Peyer's patch (tissue), 4 donors: ENCODE data around the gene FGR.

Experiments used
- POLR2A ChIP-seq, 2 donors: fragments of 450-650 bp; IDR thresholded peaks; one replicate each; pipeline ENCODE4 v1.5.1; 2017; ENCODE audit warnings: antibody characterized with exemption in 2 of 2, mild to moderate bottlenecking in 2 of 2, moderate library complexity in 2 of 2
- TF ChIP-seq, protein P1 (sequence below), 6 experiments: fragments of 450-650 bp in 4 of 6; fragments of 200-600 bp in 2 of 6; sonication (generic) in 1 of 6; IDR thresholded peaks; one replicate each; pipeline ENCODE4 v1.5.1; 2017 to 2019; ENCODE audit warnings: antibody characterized with exemption in 6 of 6, mild to moderate bottlenecking in 3 of 6, moderate library complexity in 1 of 6

- TF ChIP-seq, protein P1, sequence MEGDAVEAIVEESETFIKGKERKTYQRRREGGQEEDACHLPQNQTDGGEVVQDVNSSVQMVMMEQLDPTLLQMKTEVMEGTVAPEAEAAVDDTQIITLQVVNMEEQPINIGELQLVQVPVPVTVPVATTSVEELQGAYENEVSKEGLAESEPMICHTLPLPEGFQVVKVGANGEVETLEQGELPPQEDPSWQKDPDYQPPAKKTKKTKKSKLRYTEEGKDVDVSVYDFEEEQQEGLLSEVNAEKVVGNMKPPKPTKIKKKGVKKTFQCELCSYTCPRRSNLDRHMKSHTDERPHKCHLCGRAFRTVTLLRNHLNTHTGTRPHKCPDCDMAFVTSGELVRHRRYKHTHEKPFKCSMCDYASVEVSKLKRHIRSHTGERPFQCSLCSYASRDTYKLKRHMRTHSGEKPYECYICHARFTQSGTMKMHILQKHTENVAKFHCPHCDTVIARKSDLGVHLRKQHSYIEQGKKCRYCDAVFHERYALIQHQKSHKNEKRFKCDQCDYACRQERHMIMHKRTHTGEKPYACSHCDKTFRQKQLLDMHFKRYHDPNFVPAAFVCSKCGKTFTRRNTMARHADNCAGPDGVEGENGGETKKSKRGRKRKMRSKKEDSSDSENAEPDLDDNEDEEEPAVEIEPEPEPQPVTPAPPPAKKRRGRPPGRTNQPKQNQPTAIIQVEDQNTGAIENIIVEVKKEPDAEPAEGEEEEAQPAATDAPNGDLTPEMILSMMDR (IDR thresholded peaks at IDR 0.05), result no peak
- TF ChIP-seq POLR2A (IDR thresholded peaks at IDR 0.05), result no peak
Measured at GRCh38 chr1:27572019-27572678, 62.8 kb downstream of the FGR start.
